Measurements from ENCODE around the gene SMIM15. TPM values are rescaled to one million over a fixed set of nuclear protein-coding genes. Genes with fewer than 3 reads are reported as not detected.

SMIM15 gene
- total RNA-seq, 1 donor from 2014 or later: 33.1 TPM

DNA sequence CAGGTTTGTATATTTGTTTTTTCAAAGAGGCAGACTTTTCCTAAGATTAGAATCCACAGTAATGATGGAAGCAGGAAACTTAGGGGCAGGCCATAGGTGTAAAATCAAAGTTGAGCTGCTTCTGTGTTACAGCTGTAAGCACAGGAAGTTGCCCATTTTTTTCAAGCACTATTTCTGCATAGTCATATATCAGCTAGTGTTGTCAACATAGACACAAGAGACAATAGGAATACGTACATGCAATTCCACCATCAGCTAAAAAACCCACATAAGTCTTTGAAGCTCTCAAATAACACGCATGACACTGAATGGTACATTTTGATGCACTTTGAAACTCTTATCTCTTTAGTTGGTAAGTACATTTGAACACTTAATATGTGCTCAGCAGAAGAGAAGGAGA lies 20.2 kb upstream of the SMIM15 start:
- no peak overlapping the region for H3K4me3 ChIP-seq
- H3K36me3 ChIP-seq: no peaks in the 10 kb centered on the region
- H3K4me1 ChIP-seq: no peaks in the 10 kb centered on the region
- intact Hi-C loops (cut with DNase I): no loop called here
- no peak for DNase-seq (ENCODE audit: extremely low spot score in 2 of 2)
- H3K9me3 ChIP-seq: no peaks in the 10 kb centered on the region
- H3K27ac ChIP-seq: no peak overlapping the region
- TF ChIP-seq POLR2AphosphoS5 (IDR thresholded peaks at IDR 0.05; ENCODE audit: insufficient read depth in 1 of 2, low read depth in 1 of 2): no peak
- no peak for TF ChIP-seq POLR2A (IDR thresholded peaks at IDR 0.05)
- TF ChIP-seq CTCF (IDR thresholded peaks at IDR 0.05): no peak
- no peaks in the 10 kb centered on the region for H3K27me3 ChIP-seq

DNA sequence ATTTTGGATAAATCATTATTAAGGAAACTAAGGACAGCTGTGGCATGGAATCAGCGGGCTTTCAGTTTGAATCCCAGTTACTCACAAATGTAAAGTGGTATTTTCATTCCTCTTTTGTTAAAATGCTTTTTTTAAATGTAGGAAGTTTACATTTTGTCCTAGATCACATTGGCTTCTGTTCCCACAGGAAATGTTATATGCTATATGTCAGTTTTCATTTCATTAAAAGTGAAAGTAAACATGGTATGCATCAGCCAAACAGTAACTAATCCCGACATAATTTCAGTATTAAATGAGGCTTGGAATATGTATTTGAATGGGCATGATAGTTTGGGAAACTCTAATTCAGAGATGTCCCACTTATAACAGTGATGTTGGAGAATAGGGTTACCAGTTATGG lies 18.6 kb upstream of the SMIM15 start:
- no peaks in the 10 kb centered on the region for H3K27me3 ChIP-seq
- intact Hi-C loops (cut with DNase I): no loop called here
- TF ChIP-seq POLR2AphosphoS5 (IDR thresholded peaks at IDR 0.05; ENCODE audit: insufficient read depth in 1 of 2, low read depth in 1 of 2) (no peak), POLR2A (IDR thresholded peaks at IDR 0.05) (no peak), CTCF (IDR thresholded peaks at IDR 0.05) (no peak)
- H3K27ac ChIP-seq: no peak overlapping the region
- H3K4me1 ChIP-seq: no peaks in the 10 kb centered on the region
- H3K4me3 ChIP-seq: no peak overlapping the region
- H3K9me3 ChIP-seq: no peaks in the 10 kb centered on the region
- no peaks in the 10 kb centered on the region for H3K36me3 ChIP-seq
- DNase-seq (ENCODE audit: extremely low spot score in 2 of 2): no peak

DNA sequence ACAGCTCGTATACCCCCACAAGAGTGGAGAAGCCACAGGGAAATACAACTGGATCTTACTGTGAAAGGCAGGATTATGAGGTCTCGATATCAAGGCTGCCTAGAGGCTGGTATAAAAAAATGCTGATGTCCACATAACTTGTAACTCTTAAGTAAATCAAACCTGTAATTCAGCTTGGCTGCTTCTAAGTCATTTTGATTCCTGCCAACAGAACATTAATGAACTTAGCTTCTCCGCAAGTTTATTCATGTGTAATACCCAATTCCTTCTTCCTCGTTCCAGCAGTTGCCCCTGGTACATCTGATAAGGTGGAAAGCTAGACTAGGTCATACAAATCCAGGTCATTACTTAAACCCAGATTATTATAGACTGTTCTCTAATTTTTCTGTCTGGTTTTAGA lies 16.4 kb upstream of the SMIM15 start:
- Histone ChIP-seq H3K9me3 (no peaks in the 10 kb centered on the region), H3K4me1 (no peaks in the 10 kb centered on the region), H3K27ac (no peak overlapping the region), H3K27me3 (no peaks in the 10 kb centered on the region), H3K4me3 (no peak overlapping the region), H3K36me3 (no peaks in the 10 kb centered on the region)
- TF ChIP-seq POLR2AphosphoS5 (IDR thresholded peaks at IDR 0.05; ENCODE audit: insufficient read depth in 1 of 2, low read depth in 1 of 2) (peak in 1 of 2 donors; percentile 9), CTCF (IDR thresholded peaks at IDR 0.05) (no peak), POLR2A (IDR thresholded peaks at IDR 0.05) (no peak)
- no peak for DNase-seq (ENCODE audit: extremely low spot score in 2 of 2)
- intact Hi-C loops (cut with DNase I): no loop called here

DNA sequence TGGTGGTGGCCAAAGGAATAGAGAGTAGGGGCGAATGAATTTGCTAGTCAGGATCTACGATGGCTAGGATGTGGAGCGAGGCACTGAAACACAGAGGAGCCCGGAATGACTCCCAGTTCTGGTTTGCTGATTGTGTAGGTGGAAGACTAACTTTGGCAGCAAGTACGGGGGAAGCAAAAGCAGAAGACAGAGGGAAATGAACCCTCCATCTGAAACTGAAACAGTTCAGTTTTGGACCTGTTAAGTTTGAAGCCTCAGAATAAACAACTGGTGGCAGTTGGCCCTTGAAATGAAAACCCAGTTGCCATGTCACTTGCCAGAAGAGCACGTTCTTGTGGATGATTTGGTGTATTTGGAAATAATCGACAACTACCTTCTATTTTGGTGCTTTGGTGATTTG lies 15.4 kb upstream of the SMIM15 start:
- no peak overlapping the region for H3K27ac ChIP-seq
- no peaks in the 10 kb centered on the region for H3K4me1 ChIP-seq
- TF ChIP-seq CTCF (IDR thresholded peaks at IDR 0.05) (no peak), POLR2AphosphoS5 (IDR thresholded peaks at IDR 0.05; ENCODE audit: insufficient read depth in 1 of 2, low read depth in 1 of 2) (no peak), POLR2A (IDR thresholded peaks at IDR 0.05) (no peak)
- H3K36me3 ChIP-seq: no peaks in the 10 kb centered on the region
- H3K4me3 ChIP-seq: no peak overlapping the region
- no peaks in the 10 kb centered on the region for H3K9me3 ChIP-seq
- H3K27me3 ChIP-seq: no peaks in the 10 kb centered on the region
- intact Hi-C loops (cut with DNase I): no loop called here
- DNase-seq (ENCODE audit: extremely low spot score in 2 of 2): no peak

GRCh38 chr5:61177070-61177469 lies 14.8 kb upstream of the SMIM15 start:
- no peak for DNase-seq (ENCODE audit: extremely low spot score in 2 of 2)
- Histone ChIP-seq H3K4me1 (no peaks in the 10 kb centered on the region), H3K27ac (no peak overlapping the region), H3K27me3 (no peaks in the 10 kb centered on the region), H3K4me3 (no peak overlapping the region), H3K36me3 (no peaks in the 10 kb centered on the region), H3K9me3 (no peaks in the 10 kb centered on the region)
- intact Hi-C loops (cut with DNase I): no loop called here
- TF ChIP-seq POLR2A (IDR thresholded peaks at IDR 0.05) (no peak), POLR2AphosphoS5 (IDR thresholded peaks at IDR 0.05; ENCODE audit: insufficient read depth in 1 of 2, low read depth in 1 of 2) (no peak), CTCF (IDR thresholded peaks at IDR 0.05) (no peak)

Data from vagina (tissue), 2 donors.